ENCODE measurements around the gene TBC1D3B.
A peak's percentile ranks its signal among the peaks of the same experiment; 100 is the strongest.
"Not testable (repeated sequence)": the region's sequence is repeated elsewhere in the genome, so short reads cannot be mapped to it uniquely, and the experiment has no call there.

Gene TBC1D3B

DNA sequence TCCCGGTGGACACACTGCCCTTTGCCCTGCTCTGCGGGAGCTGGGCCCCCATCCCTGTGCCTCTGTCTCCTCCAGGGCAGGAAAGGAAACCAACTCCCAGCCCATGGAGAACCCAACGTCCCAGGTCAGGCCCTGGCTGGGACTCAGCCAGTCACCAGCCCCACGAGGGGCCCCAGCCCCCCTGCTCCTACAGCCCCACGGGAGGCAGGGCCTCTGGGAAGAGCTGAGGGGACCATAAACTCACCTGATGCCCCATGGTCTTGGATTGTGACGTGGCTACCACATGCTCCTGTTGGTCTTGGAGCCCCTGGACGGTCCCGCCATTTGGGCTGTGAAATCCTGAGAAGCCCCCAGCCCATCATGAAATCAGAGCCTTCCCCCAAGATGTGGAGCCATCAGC lies 7.6 kb downstream of the TBC1D3B start:
- not testable (repeated sequence) for DNase-seq

DNA sequence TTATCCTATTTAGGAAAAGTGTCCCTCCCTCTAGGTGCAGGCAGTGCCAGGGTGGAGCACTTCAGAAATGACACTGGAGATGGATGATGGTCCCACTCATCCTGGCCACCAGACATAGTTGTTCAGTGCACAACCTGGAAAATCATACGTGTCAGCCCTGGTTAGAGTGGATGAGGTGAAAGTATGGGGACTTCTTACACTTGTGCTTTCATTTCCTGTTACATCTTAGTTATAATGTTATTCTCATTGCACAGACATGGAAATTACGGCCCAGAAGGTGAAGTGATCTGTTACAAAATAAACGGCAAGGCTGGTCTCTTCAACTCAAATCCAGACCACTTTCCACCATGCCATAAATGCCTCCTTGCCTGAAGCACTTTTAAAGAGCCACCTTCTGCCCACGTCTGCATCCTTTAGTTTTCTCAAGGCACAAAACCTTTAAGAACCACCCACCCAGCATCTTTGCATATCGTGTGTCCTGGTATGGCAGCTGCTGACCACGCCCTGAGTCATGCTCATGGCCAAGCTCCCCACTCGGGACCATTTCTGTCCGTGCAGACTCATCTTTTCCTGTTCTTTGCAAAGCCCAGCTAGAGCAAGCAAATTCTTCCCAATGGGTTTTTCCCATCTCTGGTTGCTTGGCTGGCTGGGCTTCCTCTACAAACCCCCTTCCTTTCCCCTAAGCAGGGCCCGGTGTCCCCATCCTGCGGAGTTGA lies 22.4 kb downstream of the TBC1D3B start:
- no peak for DNase-seq

DNA sequence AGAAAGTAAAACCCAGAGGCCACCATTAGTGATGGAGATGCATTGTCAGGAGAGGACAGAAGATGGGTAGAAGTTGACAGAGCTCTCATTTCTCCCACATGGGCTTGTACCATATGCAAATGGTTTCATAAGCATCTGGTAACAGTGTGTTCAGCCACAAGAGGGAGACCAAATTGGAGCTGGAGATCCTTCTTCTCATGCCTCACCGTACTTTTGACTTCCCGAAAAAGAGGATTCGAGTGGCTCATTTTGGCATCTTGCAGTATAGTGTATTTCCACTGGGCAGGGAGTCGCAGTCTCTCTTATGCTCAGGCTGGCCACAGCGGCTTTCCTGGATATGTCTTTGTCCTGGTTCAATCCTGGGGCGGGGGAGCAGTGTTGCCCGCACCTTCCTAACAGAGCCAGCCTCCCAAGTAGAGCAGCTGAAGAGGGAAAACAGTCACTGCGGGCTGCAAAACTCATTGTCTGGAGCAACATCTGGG lies 23.8 kb downstream of the TBC1D3B start:
- no peak for DNase-seq

DNA sequence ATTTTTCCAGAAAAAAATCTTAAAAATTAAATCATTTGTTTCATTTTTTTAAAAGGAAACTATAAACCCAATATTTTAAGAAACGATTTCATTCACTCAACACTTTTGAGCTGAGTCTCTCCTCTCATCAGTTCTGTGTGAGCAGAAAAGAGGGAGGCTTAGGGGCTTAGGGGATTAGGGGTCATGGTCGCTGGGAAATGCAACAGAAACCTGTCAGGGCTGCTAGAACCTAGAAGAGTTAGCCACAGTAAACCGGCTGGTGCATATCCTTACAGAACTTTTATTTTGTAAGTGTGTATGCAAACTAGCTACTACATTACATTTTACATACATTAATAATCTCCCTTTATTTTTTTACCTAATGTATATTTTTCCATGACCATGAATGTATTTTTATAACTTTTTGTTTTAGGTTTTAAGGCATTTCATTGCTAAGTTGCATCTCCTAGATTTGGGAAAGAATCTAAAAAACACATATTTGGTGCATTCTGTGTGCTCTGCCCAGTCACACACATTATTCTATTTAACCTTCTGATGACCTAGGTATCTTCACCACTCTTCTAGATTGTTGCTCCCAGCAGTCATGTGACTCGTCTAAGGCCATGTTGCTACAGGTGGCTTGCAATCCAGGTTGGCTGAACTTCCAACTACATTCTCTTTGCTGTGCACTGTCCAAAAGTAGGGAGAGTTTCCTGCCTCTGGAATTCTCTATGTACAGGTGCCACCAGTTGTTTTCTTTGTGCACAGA lies 24.4 kb downstream of the TBC1D3B start:
- no peak for DNase-seq

DNA sequence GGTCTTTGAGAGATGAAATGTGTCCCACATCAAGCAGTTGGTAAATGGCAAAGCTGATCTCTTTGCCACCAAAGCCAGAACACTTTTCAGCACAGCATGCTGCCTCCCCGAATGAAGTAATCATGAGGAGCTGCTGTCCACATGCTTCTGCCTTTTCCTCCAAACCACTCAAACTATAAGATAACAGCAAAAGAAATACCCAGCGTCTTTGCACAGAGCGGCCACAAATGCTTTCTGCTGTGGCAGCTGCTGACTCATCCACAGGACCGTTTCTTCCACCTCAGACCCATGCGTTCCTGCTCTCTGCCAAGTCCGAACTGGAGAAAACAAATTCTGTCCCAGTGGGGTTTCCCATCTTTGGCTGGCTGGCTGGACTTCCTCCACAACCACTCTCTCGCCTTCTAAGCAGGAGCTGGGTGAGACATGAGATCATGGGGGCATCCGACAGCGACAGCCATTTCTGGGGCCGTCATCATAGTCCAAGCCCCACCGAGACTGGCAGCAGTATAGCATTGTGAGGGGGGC lies 27.1 kb downstream of the TBC1D3B start:
- DNase-seq, result no peak

DNA sequence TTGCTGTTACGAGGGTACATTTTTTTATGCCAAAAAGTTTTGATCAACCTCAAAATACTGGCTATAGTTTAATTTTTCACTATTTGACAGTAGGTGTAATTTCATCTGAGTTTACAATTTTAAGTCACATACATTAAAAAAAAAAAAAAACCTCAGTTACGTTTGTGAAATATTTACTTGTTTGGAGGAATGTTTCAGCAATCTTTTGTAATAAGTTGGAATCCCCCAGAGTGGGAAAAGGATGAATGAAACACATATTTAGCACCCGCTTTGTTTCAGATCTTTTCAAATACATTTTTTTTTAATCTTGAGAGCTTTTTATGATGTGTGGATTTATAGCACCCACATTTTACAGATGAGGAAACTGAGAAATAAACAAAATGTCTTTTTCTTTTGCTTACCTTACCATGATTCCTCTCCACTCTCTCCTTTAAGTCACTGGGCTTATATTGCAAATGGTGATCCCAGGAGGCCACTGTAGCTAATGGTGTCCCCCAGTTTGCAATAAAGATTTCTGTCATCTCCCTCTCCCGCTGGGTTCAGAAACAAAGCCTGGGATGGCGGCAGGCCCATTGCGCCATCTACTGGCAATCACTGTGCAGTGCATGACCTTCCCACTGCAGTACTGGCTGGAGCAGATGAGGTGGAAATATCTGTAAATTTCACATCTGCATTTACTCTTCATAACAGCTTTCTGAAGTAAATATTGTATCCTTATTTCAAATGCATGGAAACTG lies 27.7 kb downstream of the TBC1D3B start:
- DNase-seq, result peak; percentile 3

DNA sequence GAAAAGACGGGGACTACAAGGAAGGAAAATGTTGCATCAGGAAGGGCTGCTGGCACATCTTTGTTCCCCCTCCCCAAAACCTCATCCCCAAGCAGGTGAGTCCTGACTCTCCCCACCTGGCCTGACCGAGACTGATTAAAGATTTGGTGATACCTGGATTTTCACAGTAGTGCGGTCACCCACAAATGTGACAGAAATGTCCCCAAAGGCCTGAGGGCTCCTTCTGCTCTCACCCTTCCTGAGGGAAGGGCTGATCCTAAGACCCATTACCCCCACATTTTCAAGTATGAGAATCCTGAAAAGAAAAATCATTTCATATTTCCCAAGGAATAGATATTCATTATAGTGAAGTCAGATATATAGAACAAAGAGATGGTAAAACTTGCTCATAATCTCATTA lies 28.8 kb downstream of the TBC1D3B start:
- DNase-seq, result no peak

DNA sequence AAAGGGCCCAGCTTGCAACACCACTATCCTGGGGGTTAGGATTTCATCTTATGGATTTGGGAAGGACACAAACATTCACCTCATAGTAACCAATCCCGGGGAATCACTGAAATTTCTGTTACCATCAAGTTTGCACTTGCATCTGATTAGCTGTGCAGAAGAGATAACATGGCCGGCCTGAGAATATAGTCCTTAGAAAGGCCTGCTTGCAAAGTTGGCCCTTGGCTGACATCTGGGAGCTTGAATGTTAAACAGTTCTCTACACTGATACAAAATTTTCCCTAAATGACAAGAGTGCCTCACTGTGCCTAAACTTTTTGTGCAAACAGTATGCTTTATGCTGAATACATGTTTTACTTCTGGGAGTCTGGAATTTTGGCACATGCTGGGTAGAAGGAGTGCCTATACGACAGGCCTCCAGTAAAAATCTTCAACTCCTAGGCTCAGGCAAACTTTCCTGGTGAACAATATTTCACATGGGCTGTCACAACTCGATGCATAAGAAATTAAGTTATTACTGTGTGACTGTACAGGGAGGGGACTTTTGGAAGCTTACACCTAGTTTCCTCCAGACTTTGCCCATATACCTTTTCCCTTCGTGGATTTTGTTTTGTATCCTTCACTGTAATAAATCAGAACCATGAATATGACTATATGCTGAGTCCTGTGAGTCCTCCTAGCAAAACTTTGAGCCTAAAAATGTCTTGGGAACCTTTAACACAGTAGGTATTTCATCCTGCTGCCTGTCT lies 31.3 kb downstream of the TBC1D3B start:
- no peak for DNase-seq

DNA sequence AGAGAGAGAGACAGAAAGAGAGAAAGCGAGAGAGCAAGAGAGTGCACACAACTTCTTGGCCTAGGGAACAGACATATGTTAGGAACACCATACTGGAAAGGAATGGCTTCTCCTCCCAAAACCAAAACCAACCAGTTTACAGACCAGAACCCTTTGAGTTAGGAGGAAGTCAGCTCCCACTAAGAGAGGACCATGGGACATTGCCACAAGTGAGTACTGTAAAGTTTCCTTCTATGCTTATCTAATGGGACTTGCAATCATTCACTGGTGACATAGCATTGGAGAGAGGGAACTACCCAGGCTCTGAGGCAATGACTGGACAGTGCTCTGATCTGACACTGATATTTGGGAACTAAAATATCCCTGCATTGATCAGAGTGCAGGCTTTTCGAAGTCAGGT lies 32.4 kb downstream of the TBC1D3B start:
- no peak for DNase-seq

DNA sequence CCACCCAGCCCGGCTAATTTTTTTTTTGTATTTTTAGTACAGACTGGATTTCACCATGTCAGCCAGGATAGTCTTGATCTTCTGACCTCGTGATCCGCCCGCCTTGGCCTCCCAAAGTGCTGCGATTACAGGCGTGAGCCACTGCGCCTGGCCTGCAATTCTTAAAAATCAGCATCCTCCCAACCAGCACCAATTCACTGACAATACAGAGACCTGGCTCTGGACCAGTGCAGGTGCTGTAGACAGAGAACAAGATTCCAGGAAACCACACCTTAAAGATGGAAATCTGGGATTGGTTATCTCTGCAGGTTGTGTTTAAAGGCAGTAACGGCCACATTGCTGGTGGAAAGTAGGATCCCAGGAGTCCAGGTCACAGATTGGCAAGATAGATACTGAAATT lies 33.6 kb downstream of the TBC1D3B start:
- no peak for DNase-seq

DNA sequence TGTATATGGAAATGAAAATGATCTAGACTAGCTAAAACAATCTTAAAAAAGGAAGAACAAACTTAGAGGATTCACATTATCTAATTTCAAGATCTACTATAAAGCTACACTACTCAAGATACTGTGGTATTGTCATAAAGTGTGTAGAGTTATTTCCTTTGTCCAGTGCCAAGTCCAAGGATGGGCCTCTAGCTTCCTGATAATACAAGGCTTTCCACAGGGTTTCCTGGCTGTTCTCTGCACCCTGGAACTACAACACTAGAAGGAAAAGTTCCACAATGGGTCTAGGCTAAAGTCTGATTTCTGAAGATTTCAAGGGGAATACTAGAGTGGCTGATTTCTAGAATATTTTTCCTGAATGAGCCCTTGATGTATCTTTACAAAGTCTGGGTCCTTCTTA lies 34.2 kb downstream of the TBC1D3B start:
- no peak for DNase-seq

DNA sequence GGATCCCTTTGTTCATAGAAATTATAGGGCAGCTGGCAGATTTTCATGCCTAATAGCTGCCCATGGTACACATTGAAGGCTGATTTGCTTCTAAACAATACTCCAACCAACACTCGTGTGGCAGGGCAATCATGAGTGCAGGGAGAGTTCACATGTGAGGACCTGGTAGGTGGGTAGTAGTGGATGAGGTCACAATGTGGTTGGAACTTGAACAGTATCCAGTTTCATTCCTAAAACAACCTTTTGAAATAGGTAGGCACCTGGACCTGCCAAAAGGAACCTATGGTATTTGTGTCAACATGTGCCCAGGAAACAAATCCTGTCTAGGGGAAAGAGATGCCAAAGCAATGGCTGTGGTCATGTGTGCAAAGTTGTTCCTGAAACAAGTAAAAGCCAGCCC lies 40.0 kb downstream of the TBC1D3B start:
- DNase-seq, result no peak

DNA sequence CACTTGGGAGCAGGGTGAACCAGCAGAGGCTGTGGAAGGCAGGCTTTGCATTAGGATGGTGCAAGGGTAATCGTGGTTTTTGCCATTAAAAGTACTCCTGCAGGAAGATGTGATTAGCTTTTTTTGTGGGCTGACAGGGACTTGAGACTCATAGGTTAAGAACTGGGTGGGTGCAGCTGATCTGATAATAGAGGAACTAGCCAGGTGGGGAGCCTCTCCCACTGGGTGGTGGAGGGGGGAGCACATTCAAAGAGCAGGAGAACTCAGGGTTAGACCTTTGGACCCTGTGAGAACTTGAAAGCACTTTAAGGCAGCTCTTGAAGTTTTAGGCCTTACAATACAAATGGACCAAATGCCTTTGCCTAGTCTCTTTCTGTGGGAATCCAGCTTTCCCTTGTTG lies 40.4 kb downstream of the TBC1D3B start:
- DNase-seq, result no peak

DNA sequence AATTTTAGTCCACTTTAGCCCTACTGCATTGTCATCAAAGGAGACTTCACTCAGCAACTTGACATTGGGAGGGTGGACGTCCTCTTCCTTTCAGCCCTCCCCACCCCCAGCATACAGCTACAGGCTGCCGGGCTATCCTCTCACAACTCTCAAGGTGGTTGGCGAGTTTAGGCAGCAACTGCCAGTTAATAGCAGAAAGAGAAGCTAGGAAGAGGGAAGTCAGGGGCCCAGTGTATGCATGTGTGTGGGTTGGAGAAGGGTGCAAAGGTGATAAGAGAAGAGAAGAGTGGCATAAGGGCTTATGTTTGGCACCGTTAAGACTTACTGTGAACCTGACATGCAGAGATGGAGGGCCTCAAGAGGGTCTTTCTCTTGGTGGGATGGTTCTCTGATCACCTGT lies 41.0 kb downstream of the TBC1D3B start:
- DNase-seq, result no peak

DNA sequence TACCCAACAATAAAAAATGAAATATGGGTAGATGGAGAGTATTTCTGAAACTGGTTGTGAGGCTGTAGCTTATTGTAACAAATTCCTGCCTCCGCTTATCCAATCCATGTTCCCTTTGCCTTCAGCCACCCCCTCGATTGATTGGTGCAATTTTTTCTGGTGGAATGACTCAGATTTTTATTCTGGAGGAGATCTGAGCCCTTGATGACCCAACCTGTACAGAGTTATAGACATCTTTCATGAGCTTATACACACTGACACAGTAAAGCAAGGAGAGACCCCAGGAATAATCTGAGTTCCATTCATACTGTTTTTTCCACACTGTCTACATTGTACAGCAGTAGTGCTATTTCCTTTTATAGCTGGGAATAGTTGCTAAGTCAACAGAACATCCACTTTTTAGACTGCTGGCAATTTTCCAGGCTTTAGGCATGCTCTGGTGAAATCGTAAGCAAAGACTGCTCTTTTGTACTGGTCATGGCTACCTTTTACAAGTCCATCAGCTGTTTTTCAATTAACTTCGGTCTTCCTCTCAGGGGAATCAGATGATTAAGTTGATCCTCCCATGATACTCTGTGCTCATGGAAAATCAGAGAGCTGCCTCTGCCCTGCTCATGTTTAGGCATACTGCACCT lies 42.7 kb downstream of the TBC1D3B start:
- DNase-seq, result no peak

DNA sequence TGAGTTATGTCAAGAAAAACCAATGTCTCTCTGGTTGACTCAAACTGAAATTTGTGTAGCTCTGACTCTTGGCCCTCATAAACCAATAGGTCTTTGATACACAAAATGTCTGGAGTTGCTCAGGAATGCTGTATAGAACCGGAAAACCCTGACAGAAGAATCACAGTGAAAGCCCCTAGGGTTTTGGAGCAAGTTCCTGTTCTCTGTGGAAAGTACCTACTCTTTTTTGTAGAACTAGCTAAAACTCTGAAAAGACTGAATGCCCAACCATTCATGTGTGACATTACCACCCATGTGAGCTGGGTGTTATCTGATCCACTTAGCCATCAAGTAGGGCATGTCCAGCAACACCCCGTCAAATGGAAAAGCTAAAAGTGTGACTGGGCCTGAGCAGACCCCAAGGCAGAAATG lies 44.0 kb downstream of the TBC1D3B start:
- no peak for DNase-seq

DNA sequence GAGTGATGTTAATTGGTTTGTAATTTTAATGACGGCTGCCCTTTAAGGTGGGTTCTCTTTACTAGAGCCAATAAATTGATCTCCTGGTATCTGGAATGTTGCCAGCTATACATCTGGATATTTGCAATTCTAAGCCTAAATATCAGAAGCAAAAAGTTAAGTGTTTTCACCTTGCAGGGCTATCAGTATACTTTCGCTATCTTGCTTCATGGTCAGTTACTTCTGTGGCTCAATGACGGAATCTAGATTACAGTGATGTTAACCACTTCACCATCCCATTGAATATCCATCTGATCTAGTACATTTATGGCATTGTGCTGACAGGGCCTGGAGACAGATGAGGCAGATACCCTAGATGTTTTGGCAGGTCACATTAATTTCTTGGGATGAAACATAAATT lies 44.5 kb downstream of the TBC1D3B start:
- no peak for DNase-seq

DNA sequence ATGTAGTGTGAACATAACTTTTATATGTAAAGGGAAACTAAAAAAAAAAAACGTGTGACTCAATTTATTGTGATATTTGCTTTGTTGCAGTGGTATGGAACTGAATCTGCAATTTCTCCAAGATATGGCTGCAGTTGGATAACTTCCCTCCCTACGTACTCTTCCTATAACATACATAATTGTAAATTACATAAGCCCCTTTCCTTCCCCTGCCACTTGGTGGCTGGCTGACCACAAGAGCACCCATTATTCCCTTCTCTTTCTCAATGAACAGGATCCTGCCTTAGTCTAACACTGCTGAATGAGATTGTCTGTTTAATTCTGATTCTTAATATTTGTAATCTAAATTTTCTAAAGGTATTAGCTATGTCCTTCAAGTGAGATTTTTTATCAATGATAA lies 45.0 kb downstream of the TBC1D3B start:
- DNase-seq, result no peak

DNA sequence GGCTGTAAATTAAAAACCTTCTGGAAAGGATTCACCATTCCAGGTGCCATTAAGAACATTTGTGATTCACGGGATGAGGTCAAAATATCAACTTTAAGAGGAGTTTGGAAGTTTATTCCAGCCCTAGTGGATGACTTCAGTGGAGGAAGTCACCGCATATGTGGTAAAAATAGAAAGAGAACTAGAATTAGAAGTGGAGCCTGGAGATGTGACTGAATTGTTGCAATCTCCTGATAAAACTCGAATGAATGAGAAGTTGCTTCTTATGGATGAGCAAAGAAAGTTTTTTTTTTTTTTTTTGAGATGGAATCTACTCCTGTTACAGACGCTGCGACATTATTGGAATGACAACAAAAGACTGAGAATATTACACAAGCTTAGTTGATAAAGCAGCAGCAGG lies 46.1 kb downstream of the TBC1D3B start:
- no peak for DNase-seq

DNA sequence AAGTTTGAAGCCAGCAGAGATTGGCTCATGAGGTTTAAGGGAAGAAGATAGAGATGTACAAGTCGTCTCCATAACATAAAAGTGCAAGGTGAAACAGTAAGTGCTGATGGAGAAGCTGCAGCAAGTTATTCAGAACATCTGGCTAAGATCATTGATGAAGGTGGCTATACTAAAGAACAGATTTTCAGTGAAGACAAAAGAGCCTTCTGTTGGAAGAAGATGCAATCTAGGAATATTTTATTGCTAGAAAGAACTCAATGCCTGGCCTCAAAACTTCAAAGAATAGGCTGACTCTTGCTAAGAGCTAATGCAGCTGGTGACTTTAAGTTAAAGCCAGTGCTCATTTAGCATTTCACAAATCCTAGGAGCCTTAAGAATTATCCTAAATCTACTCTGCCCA lies 46.8 kb downstream of the TBC1D3B start:
- no peak for DNase-seq

DNA sequence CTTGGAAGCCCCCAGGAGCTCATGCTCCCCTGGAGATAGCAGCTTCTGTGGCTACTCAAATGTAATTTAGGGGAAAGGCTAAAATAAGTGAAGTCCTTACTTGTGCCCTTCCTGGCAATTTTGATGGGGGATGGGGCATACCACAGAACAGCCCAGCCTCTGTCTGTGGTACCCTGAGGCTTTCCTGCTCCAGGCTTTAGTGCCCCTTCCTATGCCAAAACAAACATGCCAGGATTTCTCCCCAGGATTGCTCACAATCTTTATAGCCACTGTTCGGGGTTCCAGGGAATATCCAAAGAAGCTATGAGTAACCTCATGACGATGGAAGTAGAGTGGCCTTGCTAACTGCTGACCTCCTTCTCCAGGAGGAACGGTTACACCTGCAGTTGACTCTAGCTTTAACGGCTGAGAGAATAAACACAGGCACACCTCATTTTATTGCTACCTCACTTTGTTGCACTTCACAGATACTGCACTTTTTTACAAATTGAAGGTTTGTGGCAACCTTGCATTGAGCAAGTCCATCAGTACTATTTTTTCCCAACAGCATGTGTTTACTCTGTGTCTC lies 47.9 kb downstream of the TBC1D3B start:
- no peak for DNase-seq

DNA sequence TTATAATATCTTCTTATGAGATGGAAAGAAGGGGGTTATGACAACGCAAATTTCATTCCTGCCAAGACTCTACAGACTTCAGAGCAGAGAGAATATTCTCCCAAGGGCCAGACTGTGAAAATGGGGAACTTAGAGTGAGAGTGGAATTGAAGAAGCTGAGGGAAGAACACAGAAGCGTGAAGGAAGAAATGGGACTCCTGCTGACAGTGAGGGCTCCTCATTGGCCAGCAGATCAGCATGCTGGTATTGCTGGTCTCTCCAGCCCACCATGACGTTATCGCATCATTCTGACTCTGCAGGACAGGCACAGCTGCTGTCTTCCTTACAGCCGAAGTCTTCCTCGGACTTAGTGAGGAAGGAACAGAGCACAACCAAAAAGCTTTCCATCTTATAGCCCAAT lies 48.5 kb downstream of the TBC1D3B start:
- DNase-seq, result no peak
